Activated CD4-positive, alpha-beta T cell treated with anti-CD3 and anti-CD28 coated beads, Interleukin-2, amount 10 ng/mL, durations not matched to agents 24 days and 14 days (primary cell): ENCODE results near the gene FAM209B. TPM values are rescaled to one million over a fixed set of nuclear protein-coding genes. Genes with fewer than 3 reads are reported as not detected.
"Not testable (repeated sequence)": the region's sequence is repeated elsewhere in the genome, so short reads cannot be mapped to it uniquely, and the experiment has no call there.

Experiments used
- DNase-seq: peaks from one replicate; pipeline ENCODE4 v3.0.0; 2022
- H3K27ac Mint-ChIP-seq: one replicate; pipeline ENCODE4 v1.8.0; 2022; ENCODE audit warnings: mild to moderate bottlenecking, mixed read lengths
- H3K27me3 Mint-ChIP-seq: one replicate; pipeline ENCODE4 v1.8.0; 2022; ENCODE audit warnings: mixed read lengths
- H3K36me3 Mint-ChIP-seq: one replicate; pipeline ENCODE4 v1.8.0; 2022; ENCODE audit warnings: low read depth, mild to moderate bottlenecking, mixed read lengths
- H3K4me1 Mint-ChIP-seq: one replicate; pipeline ENCODE4 v1.8.0; 2021; ENCODE audit warnings: mixed read lengths
- H3K4me3 Mint-ChIP-seq: one replicate; pipeline ENCODE4 v1.8.0; 2022; ENCODE audit warnings: mild to moderate bottlenecking, moderate library complexity, mixed read lengths
- H3K9me3 Mint-ChIP-seq: one replicate; pipeline ENCODE4 v1.8.0; 2021; ENCODE audit warnings: mixed read lengths
- intact Hi-C: fragments of 100-400 bp; cut with micrococcal nuclease; formaldehyde crosslinking; loops from one replicate; pipeline ENCODE4 v1.15.1; 2023
- total RNA-seq: library from RNA; stranded (reverse); gene quantifications from 2 replicates; pipeline ENCODE4 v1.2.3, GENCODE V29; 2022

FAM209B gene
- total RNA-seq, 1 donor from 2014 or later, result 1.5 TPM

DNA sequence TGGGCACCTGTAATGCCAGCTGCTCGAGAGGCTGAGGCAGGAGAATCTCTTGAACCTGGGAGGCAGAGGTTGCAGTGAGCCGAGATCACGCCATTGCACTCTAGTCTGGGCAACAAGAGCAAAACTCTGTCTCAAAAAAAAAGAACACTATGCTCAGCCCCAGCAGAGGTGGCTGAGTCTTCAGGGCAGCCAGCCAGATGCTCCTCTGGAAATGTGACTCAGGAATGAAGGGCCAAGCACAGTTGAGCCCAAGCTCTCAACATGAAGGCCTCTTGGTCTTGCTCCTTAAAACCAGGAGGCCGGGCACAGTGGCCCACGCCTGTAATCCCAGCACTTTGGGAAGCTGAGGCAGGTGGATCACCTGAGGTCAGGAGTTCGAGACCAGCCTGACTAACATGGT lies 31.5 kb downstream of the FAM209B start:
- DNase-seq, H3K36me3 Mint-ChIP-seq, H3K4me1 Mint-ChIP-seq, H3K9me3 Mint-ChIP-seq, H3K27me3 Mint-ChIP-seq, intact Hi-C loops, H3K27ac Mint-ChIP-seq, H3K4me3 Mint-ChIP-seq: not testable (repeated sequence)

DNA sequence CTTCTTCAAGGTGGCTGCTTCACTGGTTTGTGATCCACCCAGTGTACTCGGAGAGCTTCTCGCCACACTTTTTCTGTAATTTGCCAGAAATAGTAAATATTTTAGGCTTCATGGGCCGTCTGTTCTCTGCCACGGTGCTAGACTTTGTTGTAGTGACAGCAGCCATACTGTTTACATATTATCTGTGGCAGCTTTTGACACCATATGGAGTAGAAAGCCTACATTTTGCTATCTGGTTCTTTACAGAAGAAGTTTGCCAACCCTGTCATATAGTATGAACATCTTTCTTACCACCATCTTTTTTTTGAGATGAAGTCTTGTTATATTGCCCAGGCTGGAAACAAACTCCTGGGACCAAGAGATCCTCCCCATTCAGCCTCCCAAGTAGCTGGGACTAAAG lies 32.5 kb downstream of the FAM209B start:
- H3K9me3 Mint-ChIP-seq, result no peaks in the 10 kb centered on the region
- no peak overlapping the region for H3K27ac Mint-ChIP-seq
- intact Hi-C loops, result no loop called here
- no peak overlapping the region for H3K4me3 Mint-ChIP-seq
- H3K36me3 Mint-ChIP-seq, result no peaks in the 10 kb centered on the region
- no peaks in the 10 kb centered on the region for H3K27me3 Mint-ChIP-seq
- no peak for DNase-seq
- no peaks in the 10 kb centered on the region for H3K4me1 Mint-ChIP-seq

DNA sequence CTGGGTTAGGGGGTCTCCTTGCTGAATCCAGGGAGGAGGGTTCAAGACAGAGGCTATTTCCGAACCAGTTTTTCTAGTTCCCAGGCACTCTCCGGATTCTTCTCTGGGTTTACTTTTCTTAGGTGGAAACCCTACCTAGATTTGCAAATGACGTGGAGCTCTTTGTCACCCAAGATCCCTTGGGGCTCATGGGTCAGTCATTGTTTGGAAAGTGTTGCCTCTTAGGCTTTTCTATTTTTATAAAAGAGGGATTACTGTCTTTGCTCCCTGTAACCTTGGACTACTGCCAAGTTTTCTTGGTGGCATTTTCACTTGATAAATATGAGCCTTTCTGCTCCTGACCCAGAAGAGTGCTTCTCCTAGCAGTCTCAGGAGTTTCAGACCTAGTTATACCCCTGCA lies 33.6 kb downstream of the FAM209B start:
- Mint-ChIP-seq H3K4me1 (no peaks in the 10 kb centered on the region), H3K4me3 (no peak overlapping the region), H3K36me3 (no peaks in the 10 kb centered on the region), H3K27ac (no peak overlapping the region), H3K9me3 (no peaks in the 10 kb centered on the region), H3K27me3 (no peaks in the 10 kb centered on the region)
- intact Hi-C loops, result no loop called here
- no peak for DNase-seq

- Mint-ChIP-seq H3K27me3 (no peaks in the 10 kb centered on the region), H3K27ac (no peak overlapping the region), H3K4me1 (no peaks in the 10 kb centered on the region), H3K36me3 (no peaks in the 10 kb centered on the region), H3K4me3 (no peak overlapping the region), H3K9me3 (no peaks in the 10 kb centered on the region)
- intact Hi-C loops, result no loop called here
- no peak for DNase-seq
Measured at GRCh38 chr20:56570832-56571231, 37.8 kb downstream of the FAM209B start.

DNA sequence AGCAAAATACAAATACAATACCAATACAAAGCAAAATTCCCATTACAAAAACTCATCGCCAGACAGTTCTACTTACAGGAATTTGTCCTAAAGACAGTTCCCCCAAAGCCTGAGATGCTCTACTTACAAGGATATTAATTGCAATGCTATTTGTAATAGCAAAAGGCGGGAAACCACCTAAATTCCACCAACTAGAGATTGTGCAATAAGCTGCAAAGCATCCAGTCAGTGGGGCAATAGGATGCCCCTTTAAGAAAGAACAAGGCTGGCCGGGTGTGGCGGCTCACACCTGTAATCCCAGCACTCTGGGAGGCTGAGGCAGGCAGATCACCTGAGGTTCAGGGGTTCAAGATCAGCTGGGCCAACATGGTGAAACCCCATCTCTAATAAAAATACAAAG lies 39.1 kb downstream of the FAM209B start:
- intact Hi-C loops, result no loop called here
- H3K27ac Mint-ChIP-seq, result no peak overlapping the region
- H3K4me3 Mint-ChIP-seq, result no peak overlapping the region
- H3K27me3 Mint-ChIP-seq, result no peaks in the 10 kb centered on the region
- no peaks in the 10 kb centered on the region for H3K9me3 Mint-ChIP-seq
- DNase-seq, result no peak
- no peaks in the 10 kb centered on the region for H3K4me1 Mint-ChIP-seq
- no peaks in the 10 kb centered on the region for H3K36me3 Mint-ChIP-seq

DNA sequence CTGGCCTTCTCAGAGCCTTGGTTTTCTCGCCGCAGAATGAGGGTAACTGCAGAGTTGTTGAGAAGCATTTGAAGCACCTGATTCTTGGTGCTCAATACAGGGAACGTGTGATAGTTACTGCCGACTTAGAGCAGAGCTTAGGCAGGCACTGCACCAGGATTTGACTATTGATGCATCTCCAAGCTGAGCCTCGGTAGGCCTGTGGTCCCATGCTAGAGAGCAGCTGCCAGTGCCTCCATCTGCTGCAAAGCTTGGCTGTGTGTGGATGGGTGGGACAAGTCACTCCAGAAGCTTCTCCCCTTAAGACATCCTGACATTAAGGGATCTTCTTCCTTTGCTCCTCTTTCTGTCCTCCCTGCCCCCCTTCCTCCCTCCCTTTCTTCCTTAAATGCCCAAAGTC lies 40.9 kb downstream of the FAM209B start:
- intact Hi-C loops, result no loop called here
- Mint-ChIP-seq H3K4me3 (no peak overlapping the region), H3K36me3 (no peaks in the 10 kb centered on the region), H3K9me3 (no peaks in the 10 kb centered on the region), H3K4me1 (no peaks in the 10 kb centered on the region), H3K27me3 (no peaks in the 10 kb centered on the region), H3K27ac (no peak overlapping the region)
- DNase-seq, result no peak

- intact Hi-C loops, result no loop called here
- no peak overlapping the region for H3K27ac Mint-ChIP-seq
- no peak for DNase-seq
- no peaks in the 10 kb centered on the region for H3K36me3 Mint-ChIP-seq
- no peak overlapping the region for H3K4me3 Mint-ChIP-seq
- no peaks in the 10 kb centered on the region for H3K9me3 Mint-ChIP-seq
- H3K27me3 Mint-ChIP-seq, result no peaks in the 10 kb centered on the region
- no peaks in the 10 kb centered on the region for H3K4me1 Mint-ChIP-seq
Measured at GRCh38 chr20:56574531-56575142, 41.6 kb downstream of the FAM209B start.

DNA sequence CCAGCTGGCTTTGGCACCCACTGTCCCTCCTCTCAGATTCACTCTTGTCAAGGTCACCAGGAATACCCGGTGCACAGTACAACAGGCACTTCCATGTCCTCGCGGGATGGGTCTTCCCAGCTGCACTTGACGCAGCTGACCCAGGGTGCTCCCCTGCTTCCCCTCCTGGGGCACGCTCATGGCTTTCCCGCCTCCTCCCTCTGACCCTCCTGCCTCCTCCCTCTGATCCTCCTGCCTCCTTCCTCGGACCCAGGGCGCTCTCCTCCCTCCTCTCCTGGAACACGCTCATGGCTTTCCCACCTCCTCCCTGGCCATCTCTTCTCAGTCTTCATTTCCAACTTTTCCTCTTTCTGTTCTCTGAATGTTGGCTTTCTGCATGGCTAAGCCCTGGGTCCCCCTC lies 42.1 kb downstream of the FAM209B start:
- no peaks in the 10 kb centered on the region for H3K9me3 Mint-ChIP-seq
- no peak overlapping the region for H3K4me3 Mint-ChIP-seq
- no peaks in the 10 kb centered on the region for H3K36me3 Mint-ChIP-seq
- no peak for DNase-seq
- no peaks in the 10 kb centered on the region for H3K4me1 Mint-ChIP-seq
- H3K27me3 Mint-ChIP-seq, result no peaks in the 10 kb centered on the region
- H3K27ac Mint-ChIP-seq, result no peak overlapping the region
- intact Hi-C loops, result no loop called here

- Mint-ChIP-seq H3K27ac (no peak overlapping the region), H3K4me1 (no peaks in the 10 kb centered on the region), H3K27me3 (peaks cover 1% of the 10 kb centered on the region), H3K9me3 (no peaks in the 10 kb centered on the region), H3K36me3 (no peaks in the 10 kb centered on the region), H3K4me3 (no peak overlapping the region)
- intact Hi-C loops, result no loop called here
- no peak for DNase-seq
Measured at GRCh38 chr20:56575961-56576360, 42.9 kb downstream of the FAM209B start.

DNA sequence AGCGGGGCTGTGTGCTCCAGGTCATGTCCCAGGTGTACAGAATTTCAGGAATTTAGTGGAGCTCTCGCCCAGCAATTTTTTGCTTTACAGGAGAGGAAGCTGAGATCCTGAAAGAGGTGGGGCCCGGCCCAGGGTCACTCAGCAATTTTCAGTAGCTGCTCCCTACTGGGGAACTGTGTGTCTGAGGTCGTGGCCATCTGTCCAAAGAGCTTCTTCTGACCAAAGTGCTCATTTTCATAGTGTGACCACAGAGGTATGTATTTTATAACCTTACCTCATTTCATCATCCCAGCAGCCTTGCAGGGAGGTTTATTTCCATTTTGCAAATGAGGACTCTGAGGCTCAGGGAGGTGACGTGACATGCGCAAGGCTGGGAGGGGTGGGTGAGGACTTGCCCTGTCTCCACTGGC lies 46.3 kb downstream of the FAM209B start:
- Mint-ChIP-seq H3K36me3 (no peaks in the 10 kb centered on the region), H3K4me1 (no peaks in the 10 kb centered on the region), H3K27me3 (peaks cover 6% of the 10 kb centered on the region), H3K9me3 (no peaks in the 10 kb centered on the region), H3K27ac (no peak overlapping the region), H3K4me3 (no peak overlapping the region)
- DNase-seq, result no peak
- intact Hi-C loops, result no loop called here

DNA sequence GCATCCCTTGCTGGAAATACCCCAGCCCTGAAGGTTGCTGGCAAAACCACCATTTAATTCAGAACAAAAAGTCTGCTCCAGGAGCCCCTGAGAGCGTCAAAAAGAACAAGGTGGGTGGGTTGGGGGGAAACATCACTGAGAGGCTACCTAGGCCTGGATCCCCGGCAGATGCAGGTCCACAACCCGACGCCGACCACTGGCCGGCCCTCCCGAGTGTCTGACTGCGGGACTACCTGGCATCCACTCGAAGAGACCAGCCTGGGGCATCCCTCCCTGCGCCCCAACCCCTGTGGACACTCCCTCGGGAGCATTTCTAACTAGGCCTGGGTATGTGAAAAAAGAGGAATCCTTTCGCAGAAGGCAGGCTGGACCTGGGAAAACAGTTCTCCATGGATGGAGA lies 47.2 kb downstream of the FAM209B start:
- Mint-ChIP-seq H3K27me3 (peaks cover 6% of the 10 kb centered on the region), H3K4me3 (no peak overlapping the region), H3K27ac (no peak overlapping the region), H3K9me3 (no peaks in the 10 kb centered on the region), H3K4me1 (no peaks in the 10 kb centered on the region), H3K36me3 (no peaks in the 10 kb centered on the region)
- DNase-seq, result no peak
- intact Hi-C loops, result loop anchor here (5.0 kb wide), 1 partner anchor 333 kb away; the partner anchor contains the start of gene MC3R

GRCh38 chr20:56581701-56582100 lies 48.7 kb downstream of the FAM209B start:
- Mint-ChIP-seq H3K4me1 (no peaks in the 10 kb centered on the region), H3K36me3 (no peaks in the 10 kb centered on the region), H3K27me3 (peaks cover 6% of the 10 kb centered on the region), H3K27ac (no peak overlapping the region), H3K4me3 (no peak overlapping the region), H3K9me3 (no peaks in the 10 kb centered on the region)
- DNase-seq, result no peak
- intact Hi-C loops, result loop anchor here (5.0 kb wide), 1 partner anchor 334 kb away; the partner anchor contains the start of gene MC3R

GRCh38 chr20:56582542-56582941 lies 49.5 kb downstream of the FAM209B start:
- H3K27ac Mint-ChIP-seq, result no peak overlapping the region
- no peaks in the 10 kb centered on the region for H3K36me3 Mint-ChIP-seq
- H3K4me1 Mint-ChIP-seq, result no peaks in the 10 kb centered on the region
- no peaks in the 10 kb centered on the region for H3K9me3 Mint-ChIP-seq
- DNase-seq, result no peak
- intact Hi-C loops, result loop anchor here (5.0 kb wide), 1 partner anchor 335 kb away; the partner anchor contains the start of gene MC3R
- H3K4me3 Mint-ChIP-seq, result no peak overlapping the region
- peaks cover 6% of the 10 kb centered on the region for H3K27me3 Mint-ChIP-seq

DNA sequence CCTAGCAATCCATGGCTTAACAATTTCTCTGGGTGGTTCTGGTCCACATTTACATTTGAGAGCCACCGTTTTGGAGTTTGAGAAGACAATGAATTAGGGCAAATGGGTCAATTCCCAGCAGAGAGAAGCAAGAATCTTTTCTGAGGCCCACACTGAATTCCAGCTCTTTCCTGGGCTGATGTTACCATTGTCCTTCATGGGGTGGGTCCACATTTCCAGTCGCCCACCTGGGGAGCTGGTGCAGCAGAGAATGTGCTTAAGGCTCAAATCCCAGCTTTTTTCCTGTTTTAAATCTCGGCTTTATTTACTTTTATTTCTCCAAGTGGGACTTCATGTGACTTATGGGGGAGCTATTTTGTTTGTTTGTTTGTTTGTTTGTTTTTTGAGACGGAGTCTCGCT lies 51.9 kb downstream of the FAM209B start:
- intact Hi-C loops, result loop anchor here (5.0 kb wide), 1 partner anchor 338 kb away; the partner anchor contains the start of gene MC3R
- H3K36me3 Mint-ChIP-seq, result no peaks in the 10 kb centered on the region

More for the DNA sequence above, 51.9 kb downstream of the FAM209B start:
- peaks cover 9% of the 10 kb centered on the region for H3K27me3 Mint-ChIP-seq
- DNase-seq, result no peak
- no peaks in the 10 kb centered on the region for H3K9me3 Mint-ChIP-seq
- H3K4me1 Mint-ChIP-seq, result no peaks in the 10 kb centered on the region
- no peak overlapping the region for H3K4me3 Mint-ChIP-seq
- H3K27ac Mint-ChIP-seq, result no peak overlapping the region
